Smooth muscle cell (in vitro differentiated cells): Measurements from ENCODE around the gene LNP1. TPM values are rescaled to one million over a fixed set of nuclear protein-coding genes. Genes with fewer than 3 reads are reported as not detected.

ENCODE experiments used
- DNase-seq: peaks from one replicate; lab custom pipeline; 2025; ENCODE audit not compliant: unreplicated experiment; lab: John Stamatoyannopoulos, UW
- H2AFZ ChIP-seq: fragments of 200-600 bp; sonication (generic); 2 replicates; pipeline ENCODE4 v1.6.0; 2016; ENCODE audit warnings: antibody characterized with exemption, low read depth, mild to moderate bottlenecking
- H3F3A ChIP-seq: fragments of 200-600 bp; sonication (generic); 2 replicates; pipeline ENCODE4 v1.6.0; 2017; ENCODE audit warnings: antibody characterized with exemption, low read depth
- H3K27ac ChIP-seq: fragments of 200-600 bp; sonication (generic); 2 replicates; pipeline ENCODE4 v1.5.1; 2016; ENCODE audit warnings: low read depth, mild to moderate bottlenecking
- H3K27me3 ChIP-seq: fragments of 200-600 bp; sonication (generic); 2 replicates; pipeline ENCODE4 v1.6.1; 2016; ENCODE audit warnings: low read depth, mild to moderate bottlenecking
- H3K36me3 ChIP-seq: fragments of 200-600 bp; sonication (generic); 2 replicates; pipeline ENCODE4 v1.5.1; 2016; ENCODE audit warnings: low read depth
- H3K4me1 ChIP-seq: fragments of 200-600 bp; sonication (generic); 2 replicates; pipeline ENCODE4 v1.5.1; 2016; ENCODE audit warnings: low read depth
- H3K4me2 ChIP-seq: fragments of 200-600 bp; sonication (generic); 2 replicates; pipeline ENCODE4 v1.6.0; 2016; ENCODE audit warnings: mild to moderate bottlenecking
- H3K4me3 ChIP-seq: fragments of 200-600 bp; sonication (generic); 2 replicates; pipeline ENCODE4 v1.5.1; 2016; ENCODE audit warnings: mild to moderate bottlenecking
- H3K79me2 ChIP-seq: fragments of 200-600 bp; sonication (generic); 2 replicates; pipeline ENCODE4 v1.6.0; 2016; ENCODE audit warnings: low read depth, mild to moderate bottlenecking
- H3K9ac ChIP-seq: fragments of 200-600 bp; sonication (generic); 2 replicates; pipeline ENCODE4 v1.6.0; 2016; ENCODE audit warnings: low read depth
- H3K9me3 ChIP-seq: fragments of 200-600 bp; sonication (generic); replicated peaks from 2 replicates; pipeline ENCODE4 v1.5.1; 2016; ENCODE audit warnings: low read depth
- H4K20me1 ChIP-seq: fragments of 200-600 bp; sonication (generic); 2 replicates; pipeline ENCODE4 v1.6.0; 2016; ENCODE audit warnings: low read depth
- WGBS: methylation state at CpG from one replicate; pipeline ENCODE4 v1.1.7; 2016; ENCODE audit warnings: low lambda C conversion rate; 5-methylcytosine and 5-hydroxymethylcytosine counted together
- polyA plus RNA-seq: library from polyadenylated mRNA; unstranded; fragments of >200 nt; fragmentation: Nextera tagmentation; extraction: Ambion mirVana; gene quantifications from 2 replicates; pipeline ENCODE4 v1.2.1, GENCODE V29; 2016
- total RNA-seq: library from RNA; depleted of rRNA; stranded (reverse); fragments of >200 nt; gene quantifications from 2 replicates; pipeline ENCODE4 v1.2.3, GENCODE V29; 2014
- TF ChIP-seq, protein P1 (sequence below): fragments of 200-600 bp; sonication (generic); IDR thresholded peaks from 2 replicates; pipeline ENCODE4 v1.5.1; 2017; ENCODE audit warnings: borderline replicate concordance, mild to moderate bottlenecking, antibody characterized with exemption; ENCODE audit not compliant: insufficient read depth, poor library complexity, severe bottlenecking

Gene LNP1
- total and polyA plus RNA-seq, 2 experiments from 2014 or later: 3.1 to 4.3 TPM

DNA sequence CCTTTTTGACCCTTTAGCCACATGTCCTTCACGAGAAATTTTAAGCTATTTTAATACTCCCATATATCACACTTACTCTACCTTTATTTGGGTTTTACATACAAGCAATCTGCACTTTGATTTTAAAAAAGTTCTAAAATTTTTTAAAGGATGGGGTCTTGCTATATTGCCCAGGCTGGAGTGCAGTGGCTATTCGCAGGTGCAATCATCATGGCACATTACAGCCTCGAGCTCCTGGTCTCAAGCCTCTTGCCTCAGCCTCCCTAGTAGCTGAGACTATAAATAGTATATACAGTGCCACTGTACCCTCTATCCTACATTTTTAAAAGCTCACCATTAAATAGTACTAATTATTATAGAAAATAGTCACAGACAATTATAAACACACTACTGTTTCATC lies 36.9 kb upstream of the LNP1 start:
- Histone ChIP-seq H3K4me2 (no peak overlapping the region), H4K20me1 (no peaks in the 10 kb centered on the region), H2AFZ (no peak overlapping the region), H3K27me3 (no peaks in the 10 kb centered on the region), H3F3A (peaks cover 9% of the 10 kb centered on the region), H3K4me1 (no peaks in the 10 kb centered on the region), H3K4me3 (no peak overlapping the region), H3K9ac (no peak overlapping the region), H3K27ac (no peak overlapping the region), H3K79me2 (no peaks in the 10 kb centered on the region), H3K36me3 (peaks cover 37% of the 10 kb centered on the region), H3K9me3 (no peaks in the 10 kb centered on the region)
- TF ChIP-seq, protein P1, sequence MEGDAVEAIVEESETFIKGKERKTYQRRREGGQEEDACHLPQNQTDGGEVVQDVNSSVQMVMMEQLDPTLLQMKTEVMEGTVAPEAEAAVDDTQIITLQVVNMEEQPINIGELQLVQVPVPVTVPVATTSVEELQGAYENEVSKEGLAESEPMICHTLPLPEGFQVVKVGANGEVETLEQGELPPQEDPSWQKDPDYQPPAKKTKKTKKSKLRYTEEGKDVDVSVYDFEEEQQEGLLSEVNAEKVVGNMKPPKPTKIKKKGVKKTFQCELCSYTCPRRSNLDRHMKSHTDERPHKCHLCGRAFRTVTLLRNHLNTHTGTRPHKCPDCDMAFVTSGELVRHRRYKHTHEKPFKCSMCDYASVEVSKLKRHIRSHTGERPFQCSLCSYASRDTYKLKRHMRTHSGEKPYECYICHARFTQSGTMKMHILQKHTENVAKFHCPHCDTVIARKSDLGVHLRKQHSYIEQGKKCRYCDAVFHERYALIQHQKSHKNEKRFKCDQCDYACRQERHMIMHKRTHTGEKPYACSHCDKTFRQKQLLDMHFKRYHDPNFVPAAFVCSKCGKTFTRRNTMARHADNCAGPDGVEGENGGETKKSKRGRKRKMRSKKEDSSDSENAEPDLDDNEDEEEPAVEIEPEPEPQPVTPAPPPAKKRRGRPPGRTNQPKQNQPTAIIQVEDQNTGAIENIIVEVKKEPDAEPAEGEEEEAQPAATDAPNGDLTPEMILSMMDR: no peak
- WGBS: 96% methylated on average over 3 of the region's 3 CpGs
- no peak for DNase-seq

DNA sequence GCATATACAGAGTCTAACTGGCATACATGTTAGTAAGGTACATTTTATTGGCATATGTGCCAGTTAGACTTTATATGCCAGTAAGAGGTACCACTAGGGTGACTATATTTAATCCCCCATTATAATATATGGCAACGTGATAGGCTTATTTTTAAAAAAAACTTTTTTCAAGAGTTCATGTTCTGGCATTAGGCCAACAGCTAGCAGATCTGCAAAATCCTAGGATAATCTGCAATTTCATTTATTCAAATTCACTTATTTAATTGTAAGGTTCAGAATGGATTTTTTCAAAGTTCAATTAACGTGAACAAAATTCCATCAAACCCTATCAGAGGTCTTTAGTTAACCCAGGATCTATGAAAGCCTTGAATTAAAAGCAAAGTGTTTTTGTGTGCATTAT lies 34.9 kb upstream of the LNP1 start:
- H3K4me1 ChIP-seq: no peaks in the 10 kb centered on the region
- H3K4me2 ChIP-seq: no peak overlapping the region
- H3K36me3 ChIP-seq: peaks cover 43% of the 10 kb centered on the region
- no peaks in the 10 kb centered on the region for H4K20me1 ChIP-seq
- TF ChIP-seq, protein P1: no peak
- no peak overlapping the region for H2AFZ ChIP-seq
- DNase-seq: no peak
- WGBS: 96% methylated on average over 2 of the region's 2 CpGs
- H3K27ac ChIP-seq: no peak overlapping the region
- no peaks in the 10 kb centered on the region for H3K9me3 ChIP-seq
- peaks cover 4% of the 10 kb centered on the region for H3F3A ChIP-seq
- no peaks in the 10 kb centered on the region for H3K27me3 ChIP-seq
- H3K9ac ChIP-seq: no peak overlapping the region
- H3K79me2 ChIP-seq: no peaks in the 10 kb centered on the region
- no peak overlapping the region for H3K4me3 ChIP-seq

DNA sequence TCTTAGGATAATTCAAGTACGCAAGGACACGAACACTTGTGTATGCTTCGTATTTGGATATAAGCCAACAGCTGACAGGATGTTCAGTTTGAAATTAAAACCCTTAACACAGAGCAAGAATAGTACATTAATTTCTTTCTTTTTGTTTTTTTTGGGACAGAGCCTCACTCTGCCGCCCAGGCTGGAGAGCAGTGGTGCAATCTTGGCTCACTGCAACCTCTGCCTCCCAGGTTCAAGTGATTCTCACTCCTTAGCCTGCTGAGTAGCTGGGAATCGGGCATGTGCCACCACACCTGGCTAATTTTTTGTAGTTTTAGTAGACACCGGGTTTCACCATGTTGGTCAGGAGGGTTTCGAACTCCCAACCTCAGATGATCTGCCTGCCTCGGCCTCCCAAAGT lies 32.9 kb upstream of the LNP1 start:
- Histone ChIP-seq H3F3A (no peaks in the 10 kb centered on the region), H3K9me3 (no peaks in the 10 kb centered on the region), H3K27me3 (no peaks in the 10 kb centered on the region), H2AFZ (no peak overlapping the region), H3K4me2 (no peak overlapping the region), H3K4me3 (no peak overlapping the region), H3K9ac (no peak overlapping the region), H3K79me2 (no peaks in the 10 kb centered on the region), H3K27ac (no peak overlapping the region), H3K4me1 (no peaks in the 10 kb centered on the region), H3K36me3 (peaks cover 42% of the 10 kb centered on the region), H4K20me1 (no peaks in the 10 kb centered on the region)
- TF ChIP-seq, protein P1: no peak
- WGBS: 95% methylated on average over 8 of the region's 8 CpGs
- no peak for DNase-seq

DNA sequence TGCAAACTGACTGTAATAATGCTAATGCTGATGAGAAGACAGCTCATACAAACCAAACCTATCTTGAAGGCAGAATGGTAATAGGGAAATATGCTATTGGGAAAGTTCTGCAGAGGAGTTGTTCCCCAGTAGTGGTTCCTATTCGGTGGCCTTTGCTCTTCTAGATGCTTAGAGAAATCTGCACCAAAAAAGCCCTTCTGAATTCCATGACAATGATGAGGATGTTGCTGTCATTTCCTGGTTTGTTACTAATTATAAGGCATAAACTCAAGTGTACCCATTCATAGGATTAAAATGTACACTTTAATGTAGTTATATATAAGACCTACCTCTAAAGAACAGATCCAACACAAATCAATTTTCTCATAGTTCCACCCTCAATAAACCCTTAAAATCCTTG lies 30.6 kb upstream of the LNP1 start:
- Histone ChIP-seq H3F3A (no peaks in the 10 kb centered on the region), H4K20me1 (peaks cover 6% of the 10 kb centered on the region), H3K79me2 (peaks cover 6% of the 10 kb centered on the region), H3K4me2 (no peak overlapping the region), H3K4me1 (no peaks in the 10 kb centered on the region), H3K36me3 (peaks cover 31% of the 10 kb centered on the region), H3K27ac (no peak overlapping the region), H2AFZ (no peak overlapping the region), H3K4me3 (no peak overlapping the region), H3K9ac (no peak overlapping the region), H3K9me3 (no peaks in the 10 kb centered on the region), H3K27me3 (no peaks in the 10 kb centered on the region)
- TF ChIP-seq, protein P1: no peak
- 97% methylated on average over 1 of the region's 1 CpG for WGBS
- DNase-seq: no peak
